Right atrium auricular region (tissue), 2 donors: Measurements from ENCODE around the gene DDN. TPM values are rescaled to one million over a fixed set of nuclear protein-coding genes. Genes with fewer than 3 reads are reported as not detected.

Source experiments
- DNase-seq: peaks from one replicate; pipeline ENCODE4 v3.0.0-alpha.2; 2019; ENCODE audit warnings: low spot score
- H3K27ac ChIP-seq, 2 donors: fragments of 200-600 bp; sonication (generic); 1 replicate in 1 of 2; 2 replicates in 1 of 2; pipeline ENCODE4 v1.5.1; 2016 to 2019
- H3K27me3 ChIP-seq, 2 donors: fragments of 200-600 bp; sonication (generic); one replicate each; pipeline versions ENCODE4 v1.5.1 to v1.6.0; 2017 to 2019
- H3K36me3 ChIP-seq: fragments of 200-600 bp; sonication (generic); one replicate; pipeline ENCODE4 v1.5.1; 2016
- H3K4me1 ChIP-seq, 2 donors: fragments of 200-600 bp; sonication (generic); one replicate each; pipeline versions ENCODE4 v1.5.1 to v1.6.0; 2017 to 2019
- H3K4me3 ChIP-seq, 2 donors: fragments of 200-600 bp; sonication (generic); 1 replicate in 1 of 2; 2 replicates in 1 of 2; pipeline ENCODE4 v1.5.1; 2017 to 2019; ENCODE audit warnings: mild to moderate bottlenecking in 1 of 2, moderate library complexity in 1 of 2
- H3K9me3 ChIP-seq, 2 donors: fragments of 200-600 bp; sonication (generic); one replicate each; pipeline ENCODE4 v1.5.1; 2019
- CTCF ChIP-seq, 2 donors: fragments of 200-600 bp; sonication (generic); IDR thresholded peaks; one replicate each; pipeline ENCODE4 v1.5.1; 2019; ENCODE audit warnings: antibody characterized with exemption in 2 of 2
- total RNA-seq, 2 donors: library from RNA; depleted of rRNA; stranded (reverse); fragments of >200 nt; gene quantifications; one replicate each; pipeline ENCODE4 v1.1.0, GENCODE V29; 2016

The DDN gene
- total RNA-seq, 2 donors from 2014 or later = 0.44 to 0.67 TPM

GRCh38 chr12:49030119-49030518, 30.9 kb upstream of the DDN start:
- DNase-seq = no peak
- H3K27me3 ChIP-seq = no peaks in the 10 kb centered on the region
- TF ChIP-seq CTCF (IDR thresholded peaks at IDR 0.05) = no peak
- H3K36me3 ChIP-seq = peaks cover 90% of the 10 kb centered on the region
- no peaks in the 10 kb centered on the region for H3K4me1 ChIP-seq
- H3K9me3 ChIP-seq = no peaks in the 10 kb centered on the region
- no peak overlapping the region for H3K27ac ChIP-seq
- no peak overlapping the region for H3K4me3 ChIP-seq

- Histone ChIP-seq H3K27me3 (no peaks in the 10 kb centered on the region), H3K36me3 (peaks cover 90% of the 10 kb centered on the region), H3K4me3 (no peak overlapping the region), H3K27ac (no peak overlapping the region), H3K4me1 (no peaks in the 10 kb centered on the region), H3K9me3 (no peaks in the 10 kb centered on the region)
- TF ChIP-seq CTCF (IDR thresholded peaks at IDR 0.05) = no peak
- DNase-seq = no peak
Measured at GRCh38 chr12:49028666-49029275, 29.6 kb upstream of the DDN start.

DNA sequence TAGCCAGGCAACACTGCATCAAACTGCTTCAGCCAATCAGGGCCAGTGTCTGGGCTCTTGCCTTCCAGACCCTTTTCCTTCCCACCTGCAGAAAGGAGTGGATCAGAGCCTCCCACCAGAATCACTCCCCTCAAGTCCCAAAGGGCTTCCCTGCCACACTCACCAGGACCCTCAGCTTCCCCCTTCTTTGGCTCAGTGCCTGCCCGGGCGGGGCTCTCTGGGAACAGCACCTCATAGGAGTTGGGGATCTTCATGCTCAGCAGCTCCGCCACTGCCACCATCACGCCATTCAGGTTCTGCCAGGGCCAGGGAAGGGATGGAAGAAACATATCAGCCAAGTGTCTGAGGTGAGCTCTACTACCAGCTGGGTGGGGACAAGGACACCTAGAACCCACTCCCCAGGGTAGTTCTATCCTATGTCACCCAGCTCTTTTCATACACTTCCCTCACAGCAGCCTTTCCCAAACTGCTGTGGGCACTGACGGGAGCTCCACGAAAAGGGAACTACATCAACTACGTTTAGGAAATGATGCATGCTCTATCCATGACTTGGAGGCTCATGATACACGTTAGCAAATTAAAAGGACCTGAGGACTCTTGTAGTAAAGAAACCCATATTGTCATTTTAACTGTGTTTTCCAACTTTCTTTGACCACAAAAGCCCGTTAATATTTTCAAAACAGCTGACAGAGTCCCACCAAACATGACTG, 28.8 kb upstream of the DDN start:
- Histone ChIP-seq H3K27me3 (no peaks in the 10 kb centered on the region), H3K36me3 (peaks cover 90% of the 10 kb centered on the region), H3K27ac (no peak overlapping the region), H3K4me1 (no peaks in the 10 kb centered on the region), H3K9me3 (no peaks in the 10 kb centered on the region), H3K4me3 (no peak overlapping the region)
- DNase-seq = no peak
- TF ChIP-seq CTCF (IDR thresholded peaks at IDR 0.05) = no peak

DNA sequence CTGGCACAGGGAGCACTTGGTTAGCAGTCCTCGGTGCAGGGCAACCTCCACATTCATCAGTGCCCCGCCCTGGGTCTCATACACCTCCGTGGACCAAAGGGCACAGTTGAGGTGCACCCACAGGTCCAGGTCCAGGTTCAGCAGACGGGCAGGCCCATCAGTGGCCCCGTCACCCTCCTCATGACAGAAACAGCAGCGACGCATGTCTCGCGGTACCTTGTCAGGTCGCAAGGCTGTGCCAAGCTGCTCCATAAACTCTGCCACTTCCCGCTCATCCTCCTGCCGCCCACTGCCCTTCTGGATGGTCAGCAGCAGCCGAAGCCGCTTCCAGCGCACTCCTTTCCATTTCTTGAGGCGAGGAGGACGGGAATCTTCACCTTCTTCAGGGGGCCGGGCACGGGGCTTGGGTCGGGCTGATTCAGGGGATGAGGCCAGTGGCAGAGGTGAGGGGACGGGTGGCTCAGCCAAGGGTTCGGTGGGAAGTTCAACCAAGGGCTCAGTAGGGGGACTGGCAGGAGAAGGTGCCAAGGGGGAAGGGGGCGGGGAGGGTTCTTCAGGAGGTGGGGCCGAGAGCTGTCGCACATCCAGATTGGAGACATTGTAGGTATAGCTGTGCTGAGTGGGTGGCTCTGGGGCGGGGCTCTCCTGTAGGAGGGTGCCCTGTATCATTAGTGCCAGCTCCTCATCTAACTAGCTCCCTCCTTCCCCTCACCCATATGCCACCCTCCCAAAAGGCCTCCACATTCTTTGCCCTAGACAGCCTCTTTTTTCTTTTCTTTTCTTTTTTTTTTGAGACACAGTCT, 27.7 kb upstream of the DDN start:
- H3K27me3 ChIP-seq = no peaks in the 10 kb centered on the region
- no peak for DNase-seq
- no peak for TF ChIP-seq CTCF (IDR thresholded peaks at IDR 0.05)

GRCh38 chr12:49026101-49026500, 26.9 kb upstream of the DDN start:
- no peak for TF ChIP-seq CTCF (IDR thresholded peaks at IDR 0.05)
- peaks cover 90% of the 10 kb centered on the region for H3K36me3 ChIP-seq
- no peaks in the 10 kb centered on the region for H3K4me1 ChIP-seq
- H3K9me3 ChIP-seq = no peaks in the 10 kb centered on the region
- H3K27ac ChIP-seq = no peak overlapping the region
- H3K27me3 ChIP-seq = no peaks in the 10 kb centered on the region
- H3K4me3 ChIP-seq = no peak overlapping the region
- DNase-seq = no peak

More for the DNA sequence above, 27.7 kb upstream of the DDN start:
- Histone ChIP-seq H3K9me3 (no peaks in the 10 kb centered on the region), H3K36me3 (peaks cover 90% of the 10 kb centered on the region), H3K4me1 (no peaks in the 10 kb centered on the region), H3K4me3 (no peak overlapping the region), H3K27ac (no peak overlapping the region)
